Measurements from ENCODE around the gene SERP1. TPM values are rescaled to one million over a fixed set of nuclear protein-coding genes. Genes with fewer than 3 reads are reported as not detected.

The SERP1 gene
- total RNA-seq: 10 to 100 TPM; 98.4 to 98.5 TPM

- Mint-ChIP-seq H3K27me3 (no peaks in the 10 kb centered on the region), H3K4me3 (peak within 1 kb of the TSS; percentile 85), H3K9me3 (no peaks in the 10 kb centered on the region), H3K27ac (peak within 1 kb of the TSS; percentile 97), H3K4me1 (peaks cover 61% of the 10 kb centered on the region), H3K36me3 (ENCODE audit: low read depth) (peaks cover 52% of the 10 kb centered on the region)
- peak; percentile 99 for DNase-seq
- POLR2A ChIA-PET: interaction anchor here (0.7 to 8.4 kb wide), 27 partner anchors 9 to 794 kb away, joined by 3 to 156 read pairs (median 5); partner anchors contain the start of genes COMMD2, ERICH6, GPR171 and SELENOT
- CTCF ChIA-PET: interaction anchor here (0.7 to 1.2 kb wide), 6 partner anchors 34 to 216 kb away, joined by 3 to 4 read pairs (median 3); partner anchors contain the start of genes ERICH6 and SELENOT
These were observed at the start of gene SERP1, which contains the start of gene EIF2A for GRCh38 chr3:150546226-150547044. TSS of gene SERP1 (minus strand) at chr3:150546496. CDS start at chr3:150546135, 361 bp downstream. TSS of gene EIF2A (plus strand) at chr3:150546787. CDS start at chr3:150546803, 16 bp downstream.

- ChIA-PET CTCF (interaction anchor here (0.6 to 1.0 kb wide), 2 partner anchors 27 to 117 kb away, joined by 3 to 6 read pairs; no protein-coding TSS in a partner anchor), POLR2A (interaction anchor here (2.2 to 3.3 kb wide), 2 partner anchors 9 to 169 kb away, joined by 9 to 27 read pairs; partner anchors contain the start of genes SELENOT and SIAH2)
- Mint-ChIP-seq H3K4me3 (no peak overlapping the region), H3K27me3 (no peaks in the 10 kb centered on the region), H3K36me3 (ENCODE audit: low read depth) (peaks cover under 1% of the 10 kb centered on the region), H3K9me3 (no peaks in the 10 kb centered on the region), H3K27ac (no peak overlapping the region), H3K4me1 (peaks cover 10% of the 10 kb centered on the region)
- DNase-seq: no peak
These were observed 47.9 kb upstream of the SERP1 start for GRCh38 chr3:150594150-150594549.

- Mint-ChIP-seq H3K27me3 (no peaks in the 10 kb centered on the region), H3K4me3 (no peak overlapping the region), H3K9me3 (no peaks in the 10 kb centered on the region), H3K4me1 (peaks cover 14% of the 10 kb centered on the region), H3K36me3 (ENCODE audit: low read depth) (peaks cover 23% of the 10 kb centered on the region), H3K27ac (peak overlapping the region; percentile 38)
- no peak for DNase-seq
- ChIA-PET CTCF (interaction anchor here (0.7 kb wide), 2 partner anchors 13 to 1467 kb away, joined by 3 read pairs; partner anchors contain the start of gene SELENOT), POLR2A (interaction anchor here (3.9 kb wide), 1 partner anchor 13 kb away, joined by 13 read pairs; the partner anchor contains the start of gene SELENOT)
These were observed 43.5 kb upstream of the SERP1 start for GRCh38 chr3:150589759-150590158.

GRCh38 chr3:150588027-150588830 lies 41.9 kb upstream of the SERP1 start:
- no peak overlapping the region for H3K4me3 Mint-ChIP-seq
- H3K9me3 Mint-ChIP-seq: no peaks in the 10 kb centered on the region
- peak overlapping the region; percentile 3 for H3K27ac Mint-ChIP-seq
- ChIA-PET POLR2A (interaction anchor here (3.9 kb wide), 1 partner anchor 14 kb away, joined by 13 read pairs; the partner anchor contains the start of gene SELENOT), CTCF (interaction anchor here (0.8 kb wide), 1 partner anchor 15 kb away, joined by 3 read pairs; the partner anchor contains the start of gene SELENOT)
- no peaks in the 10 kb centered on the region for H3K27me3 Mint-ChIP-seq
- peaks cover 29% of the 10 kb centered on the region for H3K36me3 Mint-ChIP-seq (ENCODE audit: low read depth)
- H3K4me1 Mint-ChIP-seq: peaks cover 17% of the 10 kb centered on the region
- no peak for DNase-seq

GRCh38 chr3:150583028-150583427 lies 36.7 kb upstream of the SERP1 start:
- ChIA-PET POLR2A (interaction anchor here (1.0 to 3.7 kb wide), 4 partner anchors 10 to 181 kb away, joined by 4 to 20 read pairs (median 9); partner anchors contain the start of genes EIF2A, SELENOT and SERP1), CTCF (interaction anchor here (1.0 to 1.5 kb wide), 2 partner anchors 9 to 15 kb away, joined by 3 to 8 read pairs; no protein-coding TSS in a partner anchor)
- Mint-ChIP-seq H3K9me3 (no peaks in the 10 kb centered on the region), H3K4me3 (peak overlapping the region; percentile 49), H3K27me3 (no peaks in the 10 kb centered on the region), H3K36me3 (ENCODE audit: low read depth) (peaks cover 48% of the 10 kb centered on the region), H3K4me1 (peaks cover 18% of the 10 kb centered on the region), H3K27ac (peak overlapping the region; percentile 75)
- no peak for DNase-seq

GRCh38 chr3:150582620-150583019 lies 36.3 kb upstream of the SERP1 start:
- ChIA-PET CTCF (interaction anchor here (1.0 kb wide), 1 partner anchor 9 kb away, joined by 3 read pairs; no protein-coding TSS in a partner anchor), POLR2A (interaction anchor here (1.0 to 3.7 kb wide), 4 partner anchors 10 to 181 kb away, joined by 4 to 20 read pairs (median 9); partner anchors contain the start of genes EIF2A, SELENOT and SERP1)
- H3K27ac Mint-ChIP-seq: peak overlapping the region; percentile 75
- H3K9me3 Mint-ChIP-seq: no peaks in the 10 kb centered on the region
- no peaks in the 10 kb centered on the region for H3K27me3 Mint-ChIP-seq
- no peak for DNase-seq
- peaks cover 22% of the 10 kb centered on the region for H3K4me1 Mint-ChIP-seq
- H3K4me3 Mint-ChIP-seq: peak overlapping the region; percentile 49
- peaks cover 48% of the 10 kb centered on the region for H3K36me3 Mint-ChIP-seq (ENCODE audit: low read depth)

- no peaks in the 10 kb centered on the region for H3K9me3 Mint-ChIP-seq
These were observed 34.9 kb upstream of the SERP1 start for GRCh38 chr3:150581174-150581573.

GRCh38 chr3:150577855-150578254 lies 31.6 kb upstream of the SERP1 start:
- Mint-ChIP-seq H3K27me3 (no peaks in the 10 kb centered on the region), H3K4me3 (no peak overlapping the region), H3K27ac (no peak overlapping the region), H3K4me1 (peaks cover 28% of the 10 kb centered on the region), H3K9me3 (no peaks in the 10 kb centered on the region), H3K36me3 (ENCODE audit: low read depth) (peaks cover 57% of the 10 kb centered on the region)
- CTCF ChIA-PET: interaction anchor here (1.1 to 1.4 kb wide), 2 partner anchors 25 to 50 kb away, joined by 3 to 4 read pairs; partner anchors contain the start of gene SELENOT
- no peak for DNase-seq
- POLR2A ChIA-PET: interaction anchor here (0.8 to 2.7 kb wide), 3 partner anchors 13 to 185 kb away, joined by 3 to 10 read pairs (median 3); partner anchors contain the start of genes EIF2A, SERP1 and SIAH2

More at GRCh38 chr3:150581174-150581573, 34.9 kb upstream of the SERP1 start:
- ChIA-PET CTCF (interaction anchor here (1.3 kb wide), 1 partner anchor 35 kb away, joined by 3 read pairs; the partner anchor contains the start of genes EIF2A and SERP1), POLR2A (interaction anchor here (1.6 kb wide), 1 partner anchor 22 kb away, joined by 4 read pairs; the partner anchor contains the start of gene SELENOT)
- H3K27ac Mint-ChIP-seq: no peak overlapping the region
- peaks cover 28% of the 10 kb centered on the region for H3K4me1 Mint-ChIP-seq
- peaks cover 58% of the 10 kb centered on the region for H3K36me3 Mint-ChIP-seq (ENCODE audit: low read depth)
- no peak overlapping the region for H3K4me3 Mint-ChIP-seq
- no peaks in the 10 kb centered on the region for H3K27me3 Mint-ChIP-seq
- no peak for DNase-seq

GRCh38 chr3:150567328-150567727 lies 21.0 kb upstream of the SERP1 start:
- DNase-seq: no peak
- H3K4me3 Mint-ChIP-seq: no peak overlapping the region
- ChIA-PET CTCF (no interaction called here), POLR2A (interaction anchor here (1.2 to 1.7 kb wide), 3 partner anchors 9 to 26 kb away, joined by 3 to 5 read pairs (median 3); partner anchors contain the start of genes EIF2A and SERP1)
- no peak overlapping the region for H3K27ac Mint-ChIP-seq
- H3K36me3 Mint-ChIP-seq (ENCODE audit: low read depth): peaks cover 47% of the 10 kb centered on the region
- no peaks in the 10 kb centered on the region for H3K9me3 Mint-ChIP-seq
- H3K27me3 Mint-ChIP-seq: no peaks in the 10 kb centered on the region
- no peaks in the 10 kb centered on the region for H3K4me1 Mint-ChIP-seq

GRCh38 chr3:150564243-150564642 lies 17.9 kb upstream of the SERP1 start:
- Mint-ChIP-seq H3K4me3 (no peak overlapping the region), H3K4me1 (peaks cover 6% of the 10 kb centered on the region), H3K27me3 (no peaks in the 10 kb centered on the region), H3K27ac (no peak overlapping the region), H3K36me3 (ENCODE audit: low read depth) (peaks cover 40% of the 10 kb centered on the region), H3K9me3 (no peaks in the 10 kb centered on the region)
- ChIA-PET POLR2A (no interaction called here), CTCF (interaction anchor here (1.0 kb wide), 1 partner anchor 190 kb away, joined by 3 read pairs; no protein-coding TSS in a partner anchor)
- DNase-seq: no peak

- H3K27me3 Mint-ChIP-seq: no peaks in the 10 kb centered on the region
- DNase-seq: no peak
- H3K4me3 Mint-ChIP-seq: no peak overlapping the region
- peaks cover 55% of the 10 kb centered on the region for H3K36me3 Mint-ChIP-seq (ENCODE audit: low read depth)
- H3K4me1 Mint-ChIP-seq: peaks cover 33% of the 10 kb centered on the region
- ChIA-PET POLR2A (interaction anchor here (1.2 to 1.3 kb wide), 2 partner anchors 11 to 205 kb away, joined by 3 read pairs; partner anchors contain the start of genes SERP1 and SIAH2), CTCF (no interaction called here)
- H3K27ac Mint-ChIP-seq: no peak overlapping the region
- no peaks in the 10 kb centered on the region for H3K9me3 Mint-ChIP-seq
These were observed 11.4 kb upstream of the SERP1 start for GRCh38 chr3:150557725-150558124.

- no peaks in the 10 kb centered on the region for H3K9me3 Mint-ChIP-seq
- no peak overlapping the region for H3K27ac Mint-ChIP-seq
- no peak overlapping the region for H3K4me3 Mint-ChIP-seq
- CTCF ChIA-PET: no interaction called here
- peaks cover 61% of the 10 kb centered on the region for H3K36me3 Mint-ChIP-seq (ENCODE audit: low read depth)
- POLR2A ChIA-PET: interaction anchor here (1.2 to 1.3 kb wide), 3 partner anchors 9 to 206 kb away, joined by 3 read pairs; partner anchors contain the start of genes SERP1 and SIAH2
- no peak for DNase-seq
- H3K4me1 Mint-ChIP-seq: peaks cover 33% of the 10 kb centered on the region
- no peaks in the 10 kb centered on the region for H3K27me3 Mint-ChIP-seq
These were observed 10.5 kb upstream of the SERP1 start for GRCh38 chr3:150556792-150557191.

Data from activated CD4-positive, alpha-beta memory T cell treated with anti-CD3 and anti-CD28 coated beads, Interleukin-2, amount 10 ng/mL, durations not matched to agents 7 days and 5 days (primary cell).